Measurements from ENCODE around the gene TMEM86B. TPM values are rescaled to one million over a fixed set of nuclear protein-coding genes. Genes with fewer than 3 reads are reported as not detected.

The TMEM86B gene
- total and polyA plus RNA-seq, 2 donors (not counting 3 experiments of a cell fraction or from before 2014, with no cell fraction given) = 4.5 to 5.4 TPM

DNA sequence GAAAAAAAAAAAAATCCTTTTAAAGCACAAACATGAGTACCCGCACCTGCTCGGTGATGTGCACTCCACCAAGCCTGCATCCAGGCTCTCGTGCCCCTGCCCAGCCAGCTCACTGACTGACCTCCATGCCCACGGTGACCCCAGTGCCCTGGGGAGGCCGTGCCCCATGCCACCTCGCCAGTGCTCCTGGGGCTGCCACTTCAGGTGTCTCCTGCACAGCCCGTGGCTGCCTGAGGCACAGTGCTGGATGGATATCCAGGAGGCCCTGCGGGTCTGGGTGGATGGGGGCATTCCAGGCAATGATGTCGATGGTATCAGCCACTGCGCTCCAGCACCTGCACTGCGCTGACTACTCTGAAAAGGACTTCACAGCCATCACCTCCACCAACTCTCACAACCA is 21.3 kb upstream of the TMEM86B start:
- CTCF ChIA-PET = no interaction called here
- intact Hi-C loops (cut with micrococcal nuclease) = loop anchor here (10.0 kb wide), 1 partner anchor 355 kb away; the partner anchor contains the start of genes ZNF524 and ZNF865
- no peak overlapping the region for H2AFZ ChIP-seq (ENCODE audit: low read depth, low read length)

More for the DNA sequence above, 21.3 kb upstream of the TMEM86B start:
- peaks cover 77% of the 10 kb centered on the region for H3K79me2 ChIP-seq (ENCODE audit: control insufficient read depth, insufficient read depth, low read length)
- peaks cover 33% of the 10 kb centered on the region for H3K4me1 ChIP-seq (ENCODE audit: control insufficient read depth, extremely low read depth, insufficient read depth, low read length)
- H3K27me3 ChIP-seq (ENCODE audit: control insufficient read depth in 2 of 2, insufficient read depth in 2 of 2, low read length in 2 of 2) = no peaks in the 10 kb centered on the region
- no peaks in the 10 kb centered on the region for H3K9me1 ChIP-seq (replicated peaks; ENCODE audit: control insufficient read depth, extremely low read depth, insufficient read depth, low read length)
- no peak overlapping the region for H3K27ac ChIP-seq (ENCODE audit: insufficient read depth, low read depth, low read length)
- H3K36me3 ChIP-seq (ENCODE audit: control insufficient read depth in 2 of 2, extremely low read depth in 1 of 2, insufficient read depth in 2 of 2, low read length in 2 of 2) = peaks cover 0 to 18% of the 10 kb centered on the region in 2 experiments
- dilution Hi-C loops (cut with MboI; ENCODE audit: extremely low pct_ligation_motif_present, low sequenced_read_pairs) = no loop called here
- no peak overlapping the region for H3K9ac ChIP-seq (replicated peaks; ENCODE audit: extremely low read depth, insufficient read depth, low read length)
- BruUV-seq (replicated peaks) = no TSS peak
- no peak overlapping the region for H3K4me2 ChIP-seq (ENCODE audit: insufficient read depth, low read length)
- POLR2A ChIA-PET = no interaction called here
- H3K9me3 ChIP-seq (replicated peaks; ENCODE audit: control insufficient read depth, insufficient read depth, low read length) = no peaks in the 10 kb centered on the region
- TF ChIP-seq JUN (IDR thresholded peaks at IDR 0.05; ENCODE audit: borderline replicate concordance, insufficient read depth, insufficient read length, low read depth) (no peak), EZH2 (IDR thresholded peaks at IDR 0.05; ENCODE audit: borderline replicate concordance, low read depth, low read length, severe bottlenecking) (no peak), GATA2 (IDR thresholded peaks at IDR 0.05; ENCODE audit: insufficient read depth, insufficient read length, low read depth, low read length) (no peak), POLR2A (IDR thresholded peaks at IDR 0.05; ENCODE audit: low read depth, low read length) (no peak), POLR2AphosphoS5 (IDR thresholded peaks at IDR 0.05; ENCODE audit: insufficient read depth, low read depth, low read length) (no peak), FOS (IDR thresholded peaks at IDR 0.05; ENCODE audit: borderline replicate concordance, insufficient read depth, low read length) (no peak), MYC (IDR thresholded peaks at IDR 0.05; ENCODE audit: low read depth, low read length) (no peak)
- TF ChIP-seq, protein P1, sequence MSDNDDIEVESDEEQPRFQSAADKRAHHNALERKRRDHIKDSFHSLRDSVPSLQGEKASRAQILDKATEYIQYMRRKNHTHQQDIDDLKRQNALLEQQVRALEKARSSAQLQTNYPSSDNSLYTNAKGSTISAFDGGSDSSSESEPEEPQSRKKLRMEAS (IDR thresholded peaks at IDR 0.05; ENCODE audit: insufficient read depth, insufficient read length) = no peak
- TF ChIP-seq, protein P2, sequence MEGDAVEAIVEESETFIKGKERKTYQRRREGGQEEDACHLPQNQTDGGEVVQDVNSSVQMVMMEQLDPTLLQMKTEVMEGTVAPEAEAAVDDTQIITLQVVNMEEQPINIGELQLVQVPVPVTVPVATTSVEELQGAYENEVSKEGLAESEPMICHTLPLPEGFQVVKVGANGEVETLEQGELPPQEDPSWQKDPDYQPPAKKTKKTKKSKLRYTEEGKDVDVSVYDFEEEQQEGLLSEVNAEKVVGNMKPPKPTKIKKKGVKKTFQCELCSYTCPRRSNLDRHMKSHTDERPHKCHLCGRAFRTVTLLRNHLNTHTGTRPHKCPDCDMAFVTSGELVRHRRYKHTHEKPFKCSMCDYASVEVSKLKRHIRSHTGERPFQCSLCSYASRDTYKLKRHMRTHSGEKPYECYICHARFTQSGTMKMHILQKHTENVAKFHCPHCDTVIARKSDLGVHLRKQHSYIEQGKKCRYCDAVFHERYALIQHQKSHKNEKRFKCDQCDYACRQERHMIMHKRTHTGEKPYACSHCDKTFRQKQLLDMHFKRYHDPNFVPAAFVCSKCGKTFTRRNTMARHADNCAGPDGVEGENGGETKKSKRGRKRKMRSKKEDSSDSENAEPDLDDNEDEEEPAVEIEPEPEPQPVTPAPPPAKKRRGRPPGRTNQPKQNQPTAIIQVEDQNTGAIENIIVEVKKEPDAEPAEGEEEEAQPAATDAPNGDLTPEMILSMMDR (IDR thresholded peaks at IDR 0.05; ENCODE audit: extremely low read depth in 1 of 2, insufficient read depth in 1 of 2, low read depth in 1 of 2, low read length in 2 of 2) = no peak
- H3K4me3 ChIP-seq (replicated peaks in 1 of 3; ENCODE audit: insufficient read depth in 1 of 3, low read depth in 1 of 3, low read length in 3 of 3) = no peak overlapping the region
- H4K20me1 ChIP-seq (replicated peaks; ENCODE audit: control insufficient read depth, extremely low read depth, insufficient read depth, low read length) = no peaks in the 10 kb centered on the region
- DNase-seq (ENCODE audit: low read depth, low spot score) (no peak), FAIRE-seq (no peak)
